Skeletal muscle satellite cell (primary cell): ENCODE results near the gene NDEL1.

Experiments used
- H3K27me3 ChIP-seq: 2 replicates; pipeline ENCODE4 v1.7.0; 2013; ENCODE audit warnings: low read length; ENCODE audit not compliant: control insufficient read depth, insufficient read depth
- H3K36me3 ChIP-seq: 2 replicates; pipeline ENCODE4 v1.7.0; 2013; ENCODE audit warnings: mild to moderate bottlenecking, control low read depth, low read length; ENCODE audit not compliant: insufficient read depth
- H3K4me1 ChIP-seq: 2 replicates; pipeline ENCODE4 v1.7.0; 2013; ENCODE audit warnings: low read length; ENCODE audit not compliant: control insufficient read depth, insufficient read depth
- H3K4me2 ChIP-seq: 2 replicates; pipeline ENCODE4 v1.7.0; 2013; ENCODE audit warnings: mild to moderate bottlenecking, low read length
- H3K4me3 ChIP-seq: 2 replicates; pipeline ENCODE4 v1.7.0; 2013; ENCODE audit warnings: low read length
- H3K9ac ChIP-seq: 2 replicates; pipeline ENCODE4 v1.7.0; 2013; ENCODE audit warnings: mild to moderate bottlenecking, low read depth, low read length, moderate library complexity
- H3K9me3 ChIP-seq: replicated peaks from 2 replicates; pipeline ENCODE4 v1.7.0; 2013; ENCODE audit warnings: mild to moderate bottlenecking, control low read depth, low read length

The NDEL1 gene

DNA sequence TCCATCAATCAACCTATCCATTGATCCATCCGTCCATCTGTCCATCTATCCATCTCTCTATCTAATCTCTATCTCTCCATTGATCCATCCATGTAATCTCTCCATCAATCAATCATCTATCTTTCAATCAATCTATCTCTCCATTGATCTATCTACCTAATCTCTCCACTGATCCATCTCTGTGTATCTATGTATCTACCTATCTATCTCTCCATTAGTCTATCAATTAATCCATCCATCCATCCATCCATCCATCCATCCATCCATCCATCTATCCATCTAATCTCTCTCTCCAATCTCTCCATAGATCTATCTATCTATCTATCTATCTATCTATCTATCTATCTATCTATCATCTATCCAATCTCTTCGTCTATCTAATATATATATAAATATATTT lies 34.6 kb upstream of the NDEL1 start:
- H3K27me3 ChIP-seq: peaks cover 53% of the 10 kb centered on the region
- H3K4me1 ChIP-seq: no peaks in the 10 kb centered on the region
- no peaks in the 10 kb centered on the region for H3K36me3 ChIP-seq
- no peak overlapping the region for H3K4me2 ChIP-seq
- no peaks in the 10 kb centered on the region for H3K9me3 ChIP-seq
- H3K9ac ChIP-seq: no peak overlapping the region
- H3K4me3 ChIP-seq: no peak overlapping the region

DNA sequence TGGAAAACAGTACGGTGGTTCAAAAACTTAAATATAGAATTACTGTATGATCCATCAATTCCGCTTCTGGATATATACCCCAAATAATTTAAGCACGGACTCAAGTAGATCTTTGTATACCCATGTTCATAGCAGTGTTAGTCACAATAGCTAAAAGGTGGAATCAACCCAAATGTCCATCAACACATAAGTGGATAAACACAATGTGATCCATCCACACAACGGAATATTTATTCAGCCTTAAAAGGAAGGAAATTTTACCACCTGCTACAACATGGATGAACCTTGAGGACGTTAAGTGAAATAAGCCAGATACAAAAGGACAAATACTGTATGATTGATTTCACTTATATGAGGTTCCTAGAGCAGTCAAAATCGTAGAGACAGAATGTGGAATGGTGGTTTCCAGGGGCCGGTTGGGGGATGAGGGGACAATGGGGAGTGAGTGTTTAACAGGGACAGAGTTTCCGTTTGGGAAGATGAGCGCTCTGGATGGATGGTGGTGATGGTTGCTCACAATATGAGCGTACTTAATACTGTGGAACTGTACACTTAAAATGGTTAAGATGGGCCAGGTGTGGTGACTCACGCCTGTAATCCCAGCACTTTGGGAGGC lies 32.7 kb upstream of the NDEL1 start:
- Histone ChIP-seq H3K9ac (no peak overlapping the region), H3K4me1 (no peaks in the 10 kb centered on the region), H3K36me3 (no peaks in the 10 kb centered on the region), H3K4me2 (no peak overlapping the region), H3K9me3 (no peaks in the 10 kb centered on the region), H3K27me3 (peaks cover 35% of the 10 kb centered on the region), H3K4me3 (no peak overlapping the region)

DNA sequence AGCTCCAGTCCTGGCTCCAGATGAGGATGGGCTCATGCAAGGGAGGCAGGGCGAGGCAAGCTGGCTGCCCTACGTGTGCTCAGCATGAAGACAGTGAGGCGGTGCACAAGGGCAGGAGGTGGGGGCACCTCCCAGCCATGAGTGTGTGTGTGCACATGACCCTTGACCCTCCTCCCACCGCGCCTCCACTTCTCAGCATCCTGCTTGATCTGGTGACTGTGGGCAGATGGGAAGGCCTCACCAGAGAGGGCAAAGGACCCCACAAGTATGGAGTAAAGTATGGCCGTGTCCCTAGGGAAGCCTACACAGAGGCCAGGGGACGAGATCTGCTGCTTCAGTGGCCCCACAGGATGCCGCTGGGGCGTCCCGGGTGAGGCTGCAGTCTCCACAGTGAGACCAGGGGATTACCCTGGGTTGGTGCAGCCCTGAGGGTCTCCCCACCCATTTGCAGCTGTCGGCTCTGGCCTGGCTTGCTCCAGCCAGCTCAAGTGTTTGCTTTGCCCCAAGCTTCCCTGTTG lies 30.1 kb upstream of the NDEL1 start:
- no peaks in the 10 kb centered on the region for H3K9me3 ChIP-seq
- no peaks in the 10 kb centered on the region for H3K36me3 ChIP-seq
- H3K27me3 ChIP-seq: peaks cover 16% of the 10 kb centered on the region
- no peak overlapping the region for H3K4me3 ChIP-seq
- H3K4me1 ChIP-seq: peaks cover 2% of the 10 kb centered on the region
- no peak overlapping the region for H3K9ac ChIP-seq
- H3K4me2 ChIP-seq: no peak overlapping the region

DNA sequence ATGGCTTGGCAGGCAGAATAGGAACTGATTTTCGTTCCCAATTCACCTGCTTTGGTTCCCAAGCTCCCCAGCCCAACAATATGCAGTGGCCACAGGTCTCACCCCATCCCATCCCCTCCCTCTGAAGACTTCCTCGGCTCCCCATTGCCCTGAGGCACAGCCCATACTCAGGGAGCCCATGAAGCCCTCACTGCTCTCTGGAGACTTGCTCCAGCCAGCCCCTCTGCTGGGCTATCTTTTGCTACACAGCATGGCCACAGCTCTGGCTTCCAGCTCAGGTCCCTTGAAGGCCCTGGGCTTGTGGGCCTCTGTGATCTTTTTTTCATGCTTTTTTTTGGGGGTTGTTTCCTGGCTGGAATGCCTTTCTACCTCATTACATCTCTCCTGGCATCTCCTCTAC lies 29.5 kb upstream of the NDEL1 start:
- Histone ChIP-seq H3K27me3 (peaks cover 11% of the 10 kb centered on the region), H3K4me2 (no peak overlapping the region), H3K36me3 (no peaks in the 10 kb centered on the region), H3K4me1 (peaks cover 5% of the 10 kb centered on the region), H3K9ac (no peak overlapping the region), H3K9me3 (no peaks in the 10 kb centered on the region), H3K4me3 (no peak overlapping the region)

DNA sequence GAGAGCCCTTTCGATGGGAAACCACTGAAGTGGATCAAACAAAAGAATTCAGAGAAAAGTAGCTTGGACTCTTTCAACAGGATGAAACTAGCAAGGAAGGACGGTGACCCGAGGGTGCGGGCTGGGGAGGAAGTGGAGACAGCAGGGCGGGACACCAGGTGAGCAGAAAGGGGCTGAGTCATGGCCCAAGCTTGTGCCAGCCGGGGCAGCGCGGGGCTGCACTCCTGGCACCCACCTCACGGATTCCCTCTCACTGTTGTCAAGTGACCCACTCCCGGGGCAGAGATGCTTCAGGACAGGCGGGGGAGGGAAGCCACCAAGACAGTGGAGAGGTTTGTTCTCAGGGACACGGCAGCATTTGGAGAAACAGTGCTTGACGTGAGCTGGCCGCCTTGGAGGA lies 27.3 kb upstream of the NDEL1 start:
- Histone ChIP-seq H3K36me3 (no peaks in the 10 kb centered on the region), H3K4me3 (no peak overlapping the region), H3K9me3 (no peaks in the 10 kb centered on the region), H3K9ac (no peak overlapping the region), H3K4me1 (peaks cover 5% of the 10 kb centered on the region), H3K27me3 (peaks cover 12% of the 10 kb centered on the region), H3K4me2 (no peak overlapping the region)

DNA sequence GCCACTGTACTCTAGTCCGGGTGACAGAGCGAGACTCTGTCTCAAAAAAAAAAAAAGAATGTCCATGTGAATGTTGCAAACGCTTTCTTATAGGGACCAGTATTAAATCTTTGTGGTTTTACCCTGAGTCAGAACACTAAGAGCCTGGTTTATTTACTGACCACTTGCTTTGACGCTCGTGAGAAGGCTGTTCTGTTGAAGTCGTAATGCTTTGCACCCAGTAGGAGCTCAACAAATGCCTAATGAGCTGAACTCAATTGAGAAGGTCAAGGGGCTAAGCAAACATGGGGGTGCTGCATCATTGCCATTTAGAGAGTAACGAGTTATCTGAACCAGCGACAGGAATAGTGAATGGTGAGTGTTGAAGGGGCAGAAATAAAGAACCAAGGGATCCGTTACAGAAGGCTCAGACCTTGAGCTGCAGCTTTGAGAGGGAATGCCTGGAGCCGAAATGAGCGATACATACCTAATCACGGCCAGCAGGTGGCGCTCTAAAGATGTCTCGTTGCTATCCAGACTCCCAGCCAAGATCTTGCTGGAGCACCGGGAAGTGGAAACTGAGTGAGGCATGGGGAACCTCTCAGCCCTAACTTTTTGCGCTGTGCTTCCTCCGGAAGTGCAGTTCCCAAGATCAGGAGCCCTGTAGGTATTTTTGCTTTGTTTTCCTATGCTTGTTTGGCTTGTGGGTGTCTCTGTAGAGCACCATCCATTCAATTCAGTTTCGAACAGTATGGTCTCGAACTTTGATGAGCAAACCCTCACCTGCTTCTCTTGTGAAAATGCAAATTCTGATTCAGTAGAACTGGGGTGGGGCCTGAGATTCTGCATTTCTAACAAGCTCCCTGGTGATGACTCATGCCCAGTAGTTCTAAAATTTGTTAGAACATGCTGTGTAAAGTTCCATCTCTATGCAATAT lies 25.5 kb upstream of the NDEL1 start:
- Histone ChIP-seq H3K9me3 (no peaks in the 10 kb centered on the region), H3K4me3 (no peak overlapping the region), H3K4me2 (peak overlapping the region; percentile 29), H3K36me3 (no peaks in the 10 kb centered on the region), H3K4me1 (peaks cover 5% of the 10 kb centered on the region), H3K27me3 (peaks cover 15% of the 10 kb centered on the region), H3K9ac (no peak overlapping the region)

DNA sequence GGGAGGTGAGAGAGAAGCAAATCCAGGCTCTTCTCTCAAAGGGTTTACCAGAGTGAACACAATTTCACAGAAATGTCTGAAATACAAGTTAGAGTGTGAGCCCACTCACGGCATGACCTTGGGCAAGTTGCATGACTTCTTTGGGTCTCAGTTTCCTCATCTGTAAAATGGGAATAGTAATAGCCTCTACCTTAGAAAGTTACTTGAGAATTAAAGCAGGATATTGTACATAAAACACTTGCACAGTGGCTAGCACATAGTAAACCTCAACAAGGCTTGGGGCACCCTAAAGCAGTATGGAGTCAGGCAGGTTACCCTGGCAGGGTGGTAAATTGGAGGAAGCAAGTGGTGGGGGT lies 24.8 kb upstream of the NDEL1 start:
- Histone ChIP-seq H3K27me3 (peaks cover 15% of the 10 kb centered on the region), H3K4me1 (peaks cover 5% of the 10 kb centered on the region), H3K9me3 (no peaks in the 10 kb centered on the region), H3K4me3 (no peak overlapping the region), H3K9ac (no peak overlapping the region), H3K36me3 (no peaks in the 10 kb centered on the region), H3K4me2 (no peak overlapping the region)

DNA sequence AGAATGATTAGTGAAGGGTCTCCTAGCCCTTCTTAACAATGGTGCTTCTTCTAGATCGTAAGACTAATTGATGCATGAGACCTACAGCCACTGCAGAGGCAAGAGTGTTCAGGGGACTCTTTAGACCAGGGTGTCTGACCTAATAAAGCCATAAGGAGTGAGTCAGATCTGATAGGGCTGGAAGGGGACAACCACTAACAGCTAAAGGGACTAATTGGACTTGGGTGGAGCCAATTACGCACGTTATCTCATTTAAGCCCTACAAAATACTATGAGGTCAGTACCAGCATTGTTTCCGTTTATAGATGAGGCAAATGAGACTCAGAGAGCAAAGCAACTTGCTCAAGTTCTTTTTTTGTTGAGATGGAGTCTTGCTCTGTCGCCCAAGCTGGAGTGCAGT lies 23.6 kb upstream of the NDEL1 start:
- H3K9me3 ChIP-seq: no peaks in the 10 kb centered on the region
- H3K4me2 ChIP-seq: no peak overlapping the region
- no peak overlapping the region for H3K9ac ChIP-seq
- no peak overlapping the region for H3K4me3 ChIP-seq
- no peaks in the 10 kb centered on the region for H3K36me3 ChIP-seq
- H3K4me1 ChIP-seq: peaks cover 5% of the 10 kb centered on the region
- peaks cover 21% of the 10 kb centered on the region for H3K27me3 ChIP-seq

DNA sequence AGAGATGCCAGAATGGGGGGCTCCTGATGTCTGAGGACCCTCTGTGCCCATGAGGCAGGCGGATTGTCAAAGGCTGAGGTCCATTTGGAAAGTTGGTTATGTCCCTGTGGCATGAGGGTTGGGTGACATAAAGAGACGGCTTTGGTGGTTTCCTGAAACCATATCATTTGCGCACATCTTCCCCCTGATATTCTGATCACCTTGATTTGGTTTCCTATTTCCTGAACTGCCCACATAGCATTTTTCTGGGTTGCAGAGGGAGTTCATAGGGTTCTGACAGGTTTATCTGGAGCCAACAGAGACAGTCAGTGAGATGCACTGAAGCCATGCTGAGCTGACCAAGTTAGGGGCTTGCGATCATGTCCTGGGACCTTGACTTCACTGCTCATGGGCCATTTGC lies 22.4 kb upstream of the NDEL1 start:
- Histone ChIP-seq H3K4me2 (no peak overlapping the region), H3K4me1 (peaks cover 5% of the 10 kb centered on the region), H3K27me3 (peaks cover 32% of the 10 kb centered on the region), H3K4me3 (no peak overlapping the region), H3K36me3 (no peaks in the 10 kb centered on the region), H3K9ac (no peak overlapping the region), H3K9me3 (no peaks in the 10 kb centered on the region)

DNA sequence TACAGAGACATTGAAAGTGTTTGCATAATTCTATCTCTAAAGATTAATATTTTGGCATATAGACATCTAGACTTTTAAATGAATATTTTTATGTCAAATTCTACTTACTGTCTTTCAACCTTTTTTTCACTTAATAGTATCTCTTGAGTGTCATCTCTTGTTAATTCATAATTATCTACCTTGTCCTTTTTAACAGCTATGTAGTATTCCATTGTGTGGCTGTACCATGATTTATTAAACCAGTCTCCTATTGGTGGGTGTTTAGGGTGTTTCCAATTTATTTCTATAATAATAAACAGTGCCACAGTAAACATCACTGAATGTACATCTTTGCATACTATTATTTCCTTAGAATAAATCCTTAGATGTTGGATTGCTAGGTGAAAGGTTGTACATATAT lies 21.7 kb upstream of the NDEL1 start:
- no peak overlapping the region for H3K4me3 ChIP-seq
- peaks cover 33% of the 10 kb centered on the region for H3K27me3 ChIP-seq
- peaks cover 5% of the 10 kb centered on the region for H3K4me1 ChIP-seq
- H3K36me3 ChIP-seq: no peaks in the 10 kb centered on the region
- no peak overlapping the region for H3K4me2 ChIP-seq
- H3K9me3 ChIP-seq: no peaks in the 10 kb centered on the region
- no peak overlapping the region for H3K9ac ChIP-seq

DNA sequence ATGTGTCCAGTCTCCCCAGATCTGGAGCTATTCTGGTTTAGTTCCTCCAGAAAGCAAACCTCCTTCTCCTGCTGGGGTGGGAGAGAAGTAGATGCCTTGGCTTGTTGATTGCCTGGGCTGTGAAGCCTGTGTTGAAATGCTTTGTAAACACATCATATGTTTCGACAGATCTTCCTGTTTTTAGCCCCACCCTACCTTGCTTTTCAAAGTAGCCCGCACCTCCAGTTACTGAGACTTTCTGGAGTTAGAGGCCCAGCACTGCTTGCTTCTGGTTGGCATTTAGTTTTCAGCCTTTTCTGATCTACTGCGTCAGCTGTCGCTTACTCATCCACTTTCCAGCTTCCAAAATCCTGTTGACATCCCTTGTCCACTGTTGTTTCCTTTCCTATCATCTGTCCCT lies 17.9 kb upstream of the NDEL1 start:
- Histone ChIP-seq H3K9ac (no peak overlapping the region), H3K27me3 (peaks cover 26% of the 10 kb centered on the region), H3K4me3 (no peak overlapping the region), H3K4me1 (peaks cover 9% of the 10 kb centered on the region), H3K4me2 (no peak overlapping the region), H3K9me3 (no peaks in the 10 kb centered on the region), H3K36me3 (no peaks in the 10 kb centered on the region)

DNA sequence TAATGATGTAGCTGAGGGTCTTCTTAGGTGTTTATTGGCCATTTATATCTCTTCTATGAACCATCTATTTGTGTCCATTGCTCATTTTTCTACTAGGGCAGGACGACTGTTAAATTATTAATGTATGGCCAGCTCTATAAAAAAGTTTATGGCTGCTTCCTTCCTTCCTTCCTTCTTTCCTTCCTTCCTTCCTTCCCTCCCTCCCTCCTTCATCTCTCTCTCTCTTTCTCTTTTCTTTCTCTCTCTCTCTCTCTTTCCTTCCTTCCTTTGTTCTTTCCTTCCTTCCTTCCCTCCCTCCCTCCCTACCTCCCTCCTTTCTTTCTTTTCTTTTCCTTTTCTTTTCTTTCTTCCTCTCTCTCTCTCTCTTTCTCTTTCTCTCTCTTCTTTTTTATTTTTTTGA lies 17.2 kb upstream of the NDEL1 start:
- H3K36me3 ChIP-seq: no peaks in the 10 kb centered on the region
- peaks cover 9% of the 10 kb centered on the region for H3K4me1 ChIP-seq

More for the DNA sequence above, 17.2 kb upstream of the NDEL1 start:
- Histone ChIP-seq H3K9me3 (no peaks in the 10 kb centered on the region), H3K9ac (no peak overlapping the region), H3K27me3 (peaks cover 24% of the 10 kb centered on the region), H3K4me2 (no peak overlapping the region), H3K4me3 (no peak overlapping the region)
